DMS79 (cell line): ENCODE data around the gene NEU1.
"Not testable (repeated sequence)": the region's sequence is repeated elsewhere in the genome, so short reads cannot be mapped to it uniquely, and the experiment has no call there.

ENCODE experiments used
- DNase-seq: peaks from one replicate; lab custom pipeline; 2025; lab: John Stamatoyannopoulos, UW

Gene NEU1

DNA sequence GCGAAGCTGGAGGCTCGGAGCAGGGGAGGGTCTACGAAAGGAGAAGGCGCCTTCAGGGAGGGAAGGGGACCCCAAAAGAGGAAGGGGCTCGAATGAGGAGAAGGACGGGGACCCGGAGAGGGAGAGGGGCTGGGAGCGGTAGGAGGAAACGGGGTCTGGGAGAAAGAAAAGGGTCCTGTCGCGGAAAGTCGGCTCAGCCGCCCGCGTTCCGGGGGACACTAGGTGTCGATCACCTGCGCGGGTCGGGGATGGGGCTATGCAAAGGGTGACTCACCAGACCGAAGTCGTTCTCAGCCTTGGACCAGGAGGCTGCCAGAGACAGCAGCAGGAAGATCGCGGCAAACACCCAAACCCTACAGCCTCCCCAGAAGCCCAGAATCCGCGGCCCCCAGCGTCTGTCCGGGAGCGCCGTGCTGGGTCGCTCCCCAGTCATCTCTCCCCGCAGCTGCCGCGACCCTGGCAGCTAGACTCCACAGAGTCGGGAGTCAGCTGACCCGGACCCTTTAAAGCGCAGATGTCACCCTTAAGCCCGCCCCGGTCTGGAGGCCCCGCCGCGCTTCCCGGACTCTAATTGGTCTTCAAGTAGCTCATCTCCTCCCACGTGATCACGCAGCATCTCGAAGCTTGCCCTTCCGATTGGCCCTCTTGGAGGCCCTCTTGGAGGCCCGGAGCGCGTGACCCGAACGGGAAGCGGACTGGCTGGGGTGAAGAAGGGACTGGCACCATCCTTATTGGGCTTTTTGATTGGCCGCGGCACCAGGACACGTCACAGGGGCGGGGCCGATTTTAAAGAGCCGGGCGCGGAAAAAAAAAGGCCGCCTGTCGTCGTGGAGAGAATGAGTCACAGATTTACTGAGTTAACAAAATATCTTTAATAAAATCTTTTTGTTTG is at the start of gene NEU1:
Gene NEU1, minus strand, starts transcription at position 478 of the 892 bp plus-strand sequence. Its CDS starts 45 bp downstream, at position 433.
- peak; percentile 99 for DNase-seq

DNA sequence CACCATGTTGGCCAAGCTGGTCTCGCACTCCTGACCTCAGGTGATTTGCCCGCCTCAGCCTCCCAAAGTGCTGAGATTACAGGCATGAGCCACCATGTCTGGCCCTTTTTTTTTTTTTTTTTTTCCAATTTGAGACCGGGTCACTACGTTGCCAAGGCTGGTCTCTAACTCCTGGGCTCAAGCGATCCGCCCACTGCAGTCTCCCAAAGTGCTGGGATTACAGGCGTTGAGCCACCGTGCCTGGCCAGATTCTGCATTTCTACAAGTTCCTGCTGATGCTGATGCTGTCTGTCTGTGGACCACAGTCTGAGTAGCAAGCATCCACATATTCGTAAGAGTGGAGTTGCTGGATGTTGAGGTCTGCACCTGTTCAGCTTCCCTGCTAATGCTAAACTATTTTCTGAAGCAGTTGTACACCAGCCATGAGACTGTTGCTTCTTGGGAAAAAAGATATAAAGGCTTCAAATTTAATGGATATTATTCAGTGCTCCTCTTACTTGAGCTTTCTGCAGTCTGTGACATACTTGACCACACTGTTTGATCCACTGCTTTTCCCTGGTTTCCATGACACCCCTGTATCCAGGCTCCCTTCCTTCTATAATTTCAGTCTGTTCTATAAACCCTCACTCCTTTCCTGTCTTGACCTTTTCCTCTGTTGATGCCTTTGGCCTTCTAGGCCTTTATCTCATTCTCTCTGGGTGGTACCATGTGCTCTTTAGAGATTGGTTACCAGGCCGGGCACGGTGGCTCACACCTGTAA is 49.4 kb upstream of the NEU1 start:
- DNase-seq, result no peak

DNA sequence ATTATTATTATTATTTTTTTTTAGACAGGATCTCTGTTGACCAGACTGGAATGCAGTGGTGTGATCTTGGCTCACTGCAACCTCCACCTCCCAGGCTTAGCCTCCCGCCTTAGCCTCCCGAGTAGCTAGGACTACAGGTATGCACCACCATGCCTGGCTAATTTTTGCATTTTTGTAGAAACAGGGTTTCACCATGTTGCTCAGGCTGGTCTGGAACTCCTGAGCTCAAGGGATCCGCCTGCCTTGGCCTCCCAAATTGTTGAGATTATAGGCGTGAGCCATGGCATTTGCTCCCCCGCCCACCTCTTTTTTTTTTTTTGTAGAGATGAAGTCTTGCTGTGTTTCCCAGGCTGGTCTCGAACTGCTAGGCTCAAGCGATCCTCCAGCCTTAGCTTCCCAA is 46.7 kb upstream of the NEU1 start:
- DNase-seq, result not testable (repeated sequence)

DNA sequence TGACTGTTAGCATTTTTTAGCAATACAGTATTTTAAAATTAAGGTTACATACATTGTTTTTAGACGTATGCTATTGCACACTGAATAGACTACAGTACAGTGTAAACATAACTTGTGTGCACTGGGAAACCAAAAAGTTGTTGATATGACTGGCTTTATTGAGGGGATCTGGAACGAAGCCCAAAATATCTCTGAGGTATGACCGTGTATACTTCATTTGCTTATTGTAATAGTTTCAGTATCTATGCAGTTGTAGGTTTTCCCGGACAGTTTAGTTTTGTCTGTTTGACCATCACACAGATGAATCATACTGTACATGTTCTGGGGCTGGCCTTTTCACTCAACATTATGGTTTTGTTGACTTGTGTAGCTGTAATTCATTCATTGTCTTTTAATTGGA is 46.2 kb upstream of the NEU1 start:
- DNase-seq, result no peak

DNA sequence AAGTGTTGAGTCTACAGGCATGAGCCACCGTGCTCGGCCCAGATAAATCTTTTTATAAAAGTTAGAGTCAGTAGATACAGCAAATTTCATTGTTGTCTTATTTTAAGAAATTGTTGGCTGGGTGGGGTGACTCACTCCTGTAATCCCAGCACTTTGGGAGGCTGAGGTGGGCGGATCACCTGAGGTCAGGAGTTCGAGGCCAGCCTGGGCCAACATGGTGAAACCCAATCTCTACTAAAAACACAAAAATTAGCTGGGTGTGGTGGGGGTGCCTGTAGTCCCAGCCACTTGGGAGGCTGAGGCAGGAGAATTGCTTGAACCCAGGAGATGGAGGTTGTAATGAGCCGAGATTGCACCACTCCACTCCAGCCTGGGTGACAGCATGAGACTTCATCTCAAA is 45.6 kb upstream of the NEU1 start:
- not testable (repeated sequence) for DNase-seq

DNA sequence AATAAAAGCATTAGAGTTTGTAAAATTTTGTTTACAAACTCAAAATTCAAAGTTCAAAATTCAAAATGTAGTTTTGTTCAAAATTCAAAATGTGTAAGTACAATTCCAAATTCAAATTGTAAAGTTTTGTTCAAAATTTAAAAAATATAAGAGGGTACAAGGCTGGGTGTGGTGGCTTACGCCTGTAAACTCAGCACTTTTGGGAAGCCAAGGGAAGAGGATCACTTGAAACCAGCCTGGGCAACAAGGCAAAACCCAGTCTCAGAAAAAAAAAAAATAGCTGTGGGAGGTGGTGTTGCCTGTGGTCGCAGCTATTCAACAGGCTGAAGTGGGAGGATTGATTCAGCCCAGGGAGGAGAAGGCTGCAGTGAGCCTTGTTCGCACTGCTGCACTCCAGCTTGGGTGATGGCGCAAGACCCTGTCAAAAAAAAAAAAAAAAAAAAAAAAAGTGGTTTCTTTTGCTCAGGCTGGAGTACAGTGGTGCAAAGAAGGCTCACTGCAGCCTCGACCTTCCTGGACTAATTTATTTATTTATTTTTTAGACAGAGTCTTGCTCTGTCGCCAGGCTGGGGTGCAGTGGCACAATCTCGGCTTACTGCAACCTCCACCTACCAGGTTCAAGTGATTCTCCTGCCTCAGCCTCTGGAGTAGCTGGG is 44.7 kb upstream of the NEU1 start:
- peak; percentile 42 for DNase-seq

DNA sequence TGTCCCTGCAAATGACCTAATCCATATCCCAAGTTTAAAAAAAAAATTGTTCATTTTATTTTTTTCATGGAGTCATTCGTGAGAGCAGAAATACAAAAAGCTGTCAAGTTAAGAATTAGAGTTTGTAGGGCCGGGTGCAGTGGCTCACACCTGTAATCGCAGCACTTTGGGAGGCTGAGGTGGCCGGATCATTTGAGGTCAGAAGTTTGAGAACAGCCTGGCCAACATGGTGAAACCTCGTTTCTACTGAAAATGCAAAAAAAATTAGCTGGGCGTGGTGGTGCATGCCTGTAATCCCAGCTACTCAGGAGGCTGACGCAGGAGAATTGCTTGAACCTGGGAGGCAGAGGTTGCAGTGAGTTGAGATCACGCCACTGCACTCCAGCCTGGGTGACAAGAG is 44.1 kb upstream of the NEU1 start:
- not testable (repeated sequence) for DNase-seq

DNA sequence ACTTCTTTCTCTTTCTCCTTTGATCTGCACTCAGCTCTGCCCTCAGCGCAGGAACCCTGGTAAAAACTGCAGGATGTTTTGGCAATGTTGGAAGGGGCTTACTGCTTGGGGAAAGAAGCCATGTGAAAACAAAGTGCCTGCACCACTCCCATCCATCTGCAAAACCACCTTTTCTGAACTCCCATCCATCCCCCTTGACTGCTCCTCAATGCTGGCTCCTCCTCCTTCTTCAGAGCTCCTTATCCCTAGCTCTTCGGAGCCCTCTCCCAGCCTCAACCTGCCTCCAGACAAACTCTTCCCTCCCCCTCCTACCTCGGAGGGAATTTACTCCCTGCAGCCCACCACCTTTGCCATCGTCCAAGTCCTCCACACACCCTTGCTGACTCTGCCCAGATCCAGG is 43.5 kb upstream of the NEU1 start:
- DNase-seq, result no peak

DNA sequence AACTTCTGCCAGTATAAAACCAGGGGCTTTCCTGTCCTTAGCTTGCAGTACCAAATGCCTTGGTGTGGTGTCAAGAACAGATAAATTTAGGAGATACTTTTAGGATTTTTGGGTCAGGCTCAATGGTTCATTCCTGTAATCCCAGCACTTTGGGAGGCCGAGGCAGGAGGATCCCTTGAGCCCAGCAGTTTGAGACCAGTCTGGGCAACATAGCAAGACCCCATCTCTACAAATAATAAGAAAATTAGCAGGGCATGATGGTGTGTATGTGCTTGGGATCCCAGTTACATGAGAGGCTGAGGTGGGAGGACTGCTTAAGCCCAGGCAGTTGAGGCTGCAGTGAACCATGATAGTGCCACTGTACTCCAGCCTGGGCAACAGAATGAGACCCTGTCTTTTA is 42.4 kb upstream of the NEU1 start:
- no peak for DNase-seq

DNA sequence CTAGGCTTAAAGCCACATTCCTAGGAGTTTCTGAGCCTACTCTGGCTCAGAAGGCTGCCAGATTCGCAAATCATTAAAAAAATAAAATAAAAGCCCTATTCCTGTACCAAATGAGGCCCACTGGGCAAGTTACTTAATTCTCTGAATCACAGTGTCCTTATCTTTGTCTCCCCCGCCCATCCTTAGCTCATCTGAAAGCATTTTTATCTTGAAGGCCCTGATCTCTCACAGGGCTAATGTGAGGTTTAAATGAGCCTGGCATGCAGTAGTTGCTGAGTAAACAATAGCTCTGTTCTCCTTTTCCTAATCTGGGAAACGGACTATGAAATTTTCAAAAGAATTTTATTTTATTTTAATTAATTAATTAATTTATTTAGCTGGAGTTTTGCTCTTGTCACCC is 41.3 kb upstream of the NEU1 start:
- DNase-seq, result no peak

DNA sequence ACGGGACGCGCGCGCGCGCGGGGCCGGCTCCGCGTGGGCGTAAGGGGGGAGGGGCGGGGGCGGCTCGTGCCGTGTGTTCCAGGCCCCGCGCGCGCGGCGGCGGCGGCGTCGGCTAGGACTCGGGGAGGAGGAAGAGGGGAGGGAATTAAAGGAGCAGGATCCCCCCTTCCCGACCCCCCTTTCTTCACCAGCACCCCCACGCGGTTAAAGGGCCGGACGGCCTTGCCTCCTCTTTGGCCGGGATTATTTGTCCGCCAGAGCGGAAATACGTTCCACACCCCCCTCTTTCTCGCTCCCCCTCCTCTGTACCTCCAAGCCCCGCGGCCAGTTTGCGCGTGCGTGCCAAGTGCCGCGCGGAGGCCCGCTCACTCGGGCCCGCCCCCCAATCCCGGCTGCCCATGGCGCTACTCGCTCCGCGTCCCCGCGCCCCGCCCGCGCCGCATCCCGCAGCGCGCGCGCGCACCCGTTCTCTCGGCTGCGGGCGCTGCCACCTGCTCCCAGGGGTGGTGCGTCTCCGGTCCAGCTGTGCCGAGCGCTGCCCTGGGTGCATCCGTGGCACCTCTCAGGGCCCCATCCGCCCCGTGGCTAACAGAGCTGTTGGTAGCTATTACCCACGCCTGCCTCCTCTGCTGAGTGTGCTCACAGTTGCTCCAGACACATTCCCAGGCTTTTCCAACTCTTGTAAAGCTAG is 39.5 kb upstream of the NEU1 start, which contains the start of gene ZBTB12:
Gene ZBTB12, minus strand, starts transcription at position 134 of the 691 bp plus-strand sequence. CDS start 781 bp downstream, outside the sequence.
- peak; percentile 91 for DNase-seq

DNA sequence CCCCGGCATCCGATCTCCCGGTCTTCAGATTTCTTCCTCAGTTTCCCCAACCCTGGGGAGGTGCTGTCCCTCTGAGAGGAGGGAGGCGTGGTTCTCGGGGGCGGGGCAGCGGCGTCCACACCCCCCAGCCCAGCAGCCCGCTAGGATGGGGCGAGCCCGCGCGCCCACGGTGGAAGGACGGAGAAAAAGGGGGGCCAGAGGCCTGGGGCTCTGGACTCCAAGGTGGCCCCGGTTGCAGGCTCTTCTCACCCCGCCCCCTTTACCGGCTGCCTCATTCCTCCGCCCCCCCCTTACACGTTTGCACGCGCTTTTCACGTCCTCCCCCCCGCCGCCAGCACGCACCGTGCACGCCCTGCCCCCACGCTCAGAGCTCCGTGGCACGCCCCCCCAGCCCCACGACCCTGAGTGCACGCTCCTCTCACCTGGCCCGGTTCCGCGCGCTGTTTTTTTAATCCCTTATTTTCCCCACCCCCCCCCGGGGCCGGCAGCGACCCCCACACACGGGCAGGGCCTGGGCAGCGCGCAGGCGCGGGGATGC is 38.9 kb upstream of the NEU1 start:
- no peak for DNase-seq

DNA sequence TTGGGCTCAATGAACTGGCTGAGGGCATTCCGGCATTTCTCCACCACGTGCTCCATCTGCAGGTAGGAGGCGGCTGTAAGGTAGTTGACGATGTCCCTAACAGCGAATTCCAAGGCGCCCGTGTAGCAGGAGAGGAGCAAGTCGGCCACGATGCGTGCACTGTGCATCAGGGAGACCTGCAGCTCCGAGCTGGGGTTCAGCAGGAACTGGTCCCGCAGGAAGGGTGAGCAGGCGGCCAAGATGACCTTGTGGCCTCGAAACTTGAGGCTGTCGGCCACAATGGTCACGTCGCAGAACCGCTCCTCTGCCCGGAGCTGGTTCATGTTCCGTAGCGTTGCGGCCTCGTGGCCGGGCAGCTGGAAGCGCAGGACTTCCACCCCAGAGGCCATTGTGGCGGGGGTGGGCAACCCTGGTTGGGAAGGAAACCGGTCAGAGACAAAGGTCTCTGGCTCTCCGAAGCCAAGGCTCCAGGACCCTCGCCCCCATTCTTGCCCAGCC is 38.3 kb upstream of the NEU1 start:
- no peak for DNase-seq

DNA sequence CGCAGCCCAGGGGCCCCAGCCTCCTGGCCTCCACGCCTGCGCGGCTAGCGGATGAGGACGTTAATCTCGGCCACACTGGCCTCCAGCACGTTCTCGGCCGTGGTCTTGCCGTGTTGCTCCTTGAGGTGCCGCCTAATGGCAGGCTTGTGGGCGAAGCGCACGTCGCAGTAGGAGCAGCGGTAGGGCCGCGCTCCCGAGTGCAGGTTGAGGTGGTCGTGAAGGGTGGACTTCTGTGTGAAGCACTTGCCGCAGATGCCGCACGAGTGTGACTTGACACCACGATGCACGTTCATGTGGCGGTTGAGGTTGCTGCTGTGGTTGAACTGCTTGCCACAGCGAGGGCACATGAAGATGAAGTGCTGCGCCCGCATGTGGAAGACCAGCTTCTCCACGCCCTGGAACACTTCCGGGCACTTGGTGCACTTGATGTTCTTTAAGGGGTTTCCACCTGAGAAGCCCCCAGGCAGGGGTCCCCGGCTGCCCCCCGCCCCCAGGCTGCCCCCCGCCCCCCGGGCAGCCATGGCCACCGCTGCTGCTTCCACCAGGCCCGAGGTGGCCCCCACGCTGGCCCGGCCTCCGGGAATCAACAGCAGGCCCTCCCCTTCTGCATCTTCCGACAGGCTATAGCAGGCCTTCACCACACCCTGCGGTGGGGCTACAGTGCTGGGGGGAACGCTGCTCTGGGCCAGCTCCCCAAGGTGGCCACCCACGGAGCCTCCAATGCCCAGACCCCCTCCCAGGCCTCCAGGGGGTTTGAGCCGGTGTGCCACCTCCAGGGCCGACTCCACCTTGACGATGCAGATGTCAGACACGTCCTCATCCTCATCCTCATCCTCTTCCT is 37.5 kb upstream of the NEU1 start:
- no peak for DNase-seq

DNA sequence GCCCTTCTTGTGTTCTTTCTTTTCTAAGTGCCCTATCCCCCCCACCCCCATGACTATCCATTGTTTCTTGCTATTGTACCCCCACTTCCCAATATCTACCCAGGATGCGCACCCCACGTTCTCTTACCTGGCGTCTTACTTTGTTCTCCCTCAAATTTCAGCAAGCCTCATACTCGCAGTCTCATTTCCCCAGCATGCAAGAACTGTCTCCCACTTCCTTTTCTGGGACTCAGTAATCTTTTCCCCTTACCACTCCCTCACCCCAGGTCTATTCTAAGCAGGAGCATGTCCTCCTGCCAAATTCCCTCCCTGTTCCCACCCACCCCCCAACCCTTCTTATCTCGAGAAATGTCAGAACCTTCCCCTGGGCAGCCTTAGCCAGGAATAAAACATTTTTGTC is 36.6 kb upstream of the NEU1 start:
- no peak for DNase-seq

DNA sequence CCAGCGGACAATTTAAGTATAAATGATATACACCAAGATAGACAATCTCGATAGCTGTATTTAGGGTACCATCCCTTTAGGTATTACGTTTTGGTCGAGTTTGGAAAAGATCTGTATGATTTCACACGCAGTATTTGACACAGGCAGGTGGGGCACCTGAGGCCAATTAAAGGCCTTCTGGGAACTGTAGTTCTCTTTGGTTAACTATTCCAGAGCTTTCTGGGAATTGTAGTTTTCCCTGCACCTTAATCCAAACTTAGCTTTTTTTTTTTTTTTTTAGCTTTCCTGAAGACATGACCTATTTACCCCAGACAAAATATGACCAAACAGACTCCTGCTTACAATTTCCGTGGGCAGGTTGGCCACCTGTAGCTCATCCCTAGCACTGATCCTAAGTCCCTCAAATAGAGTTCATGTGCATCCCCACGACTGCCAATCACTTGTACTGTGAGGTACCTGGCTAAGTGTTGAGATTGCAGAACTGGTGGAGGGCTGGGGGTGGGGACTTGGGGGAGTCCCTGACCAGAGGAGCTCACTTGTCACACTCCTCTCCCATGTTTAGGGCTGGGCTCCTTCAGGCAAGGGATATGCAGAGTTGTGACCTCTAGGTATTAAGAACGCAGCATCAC is 35.9 kb upstream of the NEU1 start:
- DNase-seq, result peak; percentile 27

DNA sequence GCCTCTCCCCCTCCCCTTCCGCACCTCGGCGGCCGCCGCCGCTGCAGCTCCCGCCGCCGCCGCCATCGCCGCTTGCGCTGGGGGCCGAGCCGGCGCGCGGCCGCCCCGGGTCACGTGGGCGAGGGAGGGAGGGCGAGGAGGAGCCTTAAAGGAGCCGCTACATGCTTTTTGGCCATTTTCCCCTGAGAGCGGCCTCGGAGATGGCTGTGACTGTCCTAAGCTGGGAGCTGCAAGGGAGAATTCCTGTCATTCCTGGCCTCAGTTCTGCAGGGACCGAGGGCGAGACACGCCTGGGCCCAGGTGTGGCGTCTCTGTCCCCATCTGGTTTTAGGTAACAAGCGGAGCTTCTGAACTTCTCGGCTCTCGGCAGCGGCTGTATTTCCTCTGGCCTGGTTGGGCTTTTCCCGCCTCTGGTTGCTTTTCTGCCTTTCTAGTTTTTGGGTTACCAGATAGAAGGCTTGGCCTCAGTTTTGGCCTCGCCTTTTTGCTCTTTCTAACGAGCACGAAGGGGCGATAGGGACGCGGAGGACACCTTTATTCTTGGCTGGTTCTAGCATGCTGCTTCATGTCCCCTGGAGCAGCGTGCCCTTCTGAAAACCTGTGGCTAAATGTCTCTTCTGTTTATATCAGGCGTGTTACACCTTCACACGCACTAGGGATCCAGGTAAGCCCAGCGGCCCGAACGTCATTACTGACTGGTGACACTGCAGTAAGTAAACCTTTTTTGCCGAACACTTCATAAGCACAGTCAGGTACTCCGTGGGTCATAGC is 35.2 kb upstream of the NEU1 start, which contains the start of gene EHMT2:
Gene EHMT2, minus strand, starts transcription at position 87 of the 771 bp plus-strand sequence. Its CDS starts 21 bp downstream, at position 66.
- DNase-seq, result peak; percentile 53

DNA sequence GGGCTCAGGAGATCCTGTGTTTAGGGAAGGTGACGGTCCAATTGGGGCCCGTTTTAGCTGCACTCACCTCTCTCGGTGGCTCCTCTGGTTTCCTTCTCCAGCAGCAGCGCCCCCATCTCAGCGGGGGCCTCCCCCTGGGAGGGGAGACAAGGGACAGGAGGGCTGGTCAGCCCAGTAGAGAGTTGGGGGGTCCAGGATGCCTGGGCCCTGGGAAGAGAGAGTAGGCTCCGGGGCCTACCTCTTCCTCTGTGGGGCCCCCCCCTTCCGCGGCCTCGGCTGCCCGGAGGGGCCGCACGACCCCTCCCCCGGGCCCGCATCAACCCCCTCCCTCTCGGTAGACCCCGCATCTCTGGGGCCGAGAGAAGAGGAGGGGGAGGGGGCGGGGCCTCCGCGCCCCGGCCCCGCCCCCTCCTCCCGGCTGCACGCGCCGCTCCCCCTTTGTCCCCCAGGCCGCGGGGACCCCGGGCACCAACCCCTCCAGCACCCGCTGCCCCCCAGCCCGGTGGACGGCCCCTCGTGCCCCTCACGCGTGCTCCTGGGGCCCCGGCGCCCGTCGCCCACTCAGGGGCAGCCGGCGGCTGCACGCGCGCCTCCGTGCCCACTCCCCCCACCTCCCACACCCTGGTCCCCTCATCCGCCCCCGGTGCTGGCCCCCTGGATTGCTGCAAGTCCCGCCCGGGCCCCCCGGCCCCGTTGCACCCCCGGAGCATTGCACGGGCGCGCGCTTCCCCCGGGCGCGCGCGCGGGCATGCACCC is 34.4 kb upstream of the NEU1 start:
- no peak for DNase-seq
